ENCODE data around the gene EFR3B.
"Not testable (repeated sequence)": the region's sequence is repeated elsewhere in the genome, so short reads cannot be mapped to it uniquely, and the experiment has no call there.

The EFR3B gene

DNA sequence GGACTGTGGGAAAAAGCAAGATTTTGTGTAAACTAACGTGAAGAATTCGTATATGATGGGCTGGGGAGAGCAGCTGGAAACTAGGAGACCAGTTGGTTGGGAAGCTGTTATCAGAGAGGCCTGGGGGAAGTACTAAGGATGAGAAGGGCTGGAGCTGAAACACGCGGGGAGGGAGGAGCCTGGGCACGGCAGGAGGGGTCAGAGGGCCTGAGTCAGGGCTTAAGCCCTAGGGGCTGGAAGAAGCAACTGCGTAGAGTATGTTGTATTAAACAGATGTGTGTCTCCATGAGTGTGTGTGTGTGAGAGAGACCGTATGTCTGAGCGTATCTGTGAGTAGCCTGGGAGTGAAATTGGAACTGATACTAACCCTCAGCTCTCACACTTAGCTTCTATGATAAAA lies 118.1 kb downstream of the EFR3B start:
- no peak for DNase-seq

DNA sequence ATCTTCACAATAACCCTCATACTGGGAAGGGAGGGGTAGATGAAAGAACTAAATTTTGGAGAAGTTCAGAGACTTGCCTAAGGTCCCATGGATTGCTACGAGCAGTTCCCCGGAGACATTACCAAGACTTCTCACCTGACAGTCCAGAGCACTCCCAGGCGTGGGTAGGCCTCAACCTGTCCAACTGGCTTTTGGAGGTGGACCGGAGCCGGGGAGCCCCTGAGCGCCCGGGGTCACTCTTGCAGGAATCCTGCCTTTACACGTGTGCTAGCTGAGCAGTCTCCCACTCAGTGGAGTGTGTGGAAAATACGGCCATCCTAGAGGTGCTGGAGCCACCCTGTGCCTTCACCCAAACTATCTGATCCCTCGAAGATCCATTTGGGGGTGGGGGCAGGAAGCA lies 118.5 kb downstream of the EFR3B start:
- no peak for DNase-seq

DNA sequence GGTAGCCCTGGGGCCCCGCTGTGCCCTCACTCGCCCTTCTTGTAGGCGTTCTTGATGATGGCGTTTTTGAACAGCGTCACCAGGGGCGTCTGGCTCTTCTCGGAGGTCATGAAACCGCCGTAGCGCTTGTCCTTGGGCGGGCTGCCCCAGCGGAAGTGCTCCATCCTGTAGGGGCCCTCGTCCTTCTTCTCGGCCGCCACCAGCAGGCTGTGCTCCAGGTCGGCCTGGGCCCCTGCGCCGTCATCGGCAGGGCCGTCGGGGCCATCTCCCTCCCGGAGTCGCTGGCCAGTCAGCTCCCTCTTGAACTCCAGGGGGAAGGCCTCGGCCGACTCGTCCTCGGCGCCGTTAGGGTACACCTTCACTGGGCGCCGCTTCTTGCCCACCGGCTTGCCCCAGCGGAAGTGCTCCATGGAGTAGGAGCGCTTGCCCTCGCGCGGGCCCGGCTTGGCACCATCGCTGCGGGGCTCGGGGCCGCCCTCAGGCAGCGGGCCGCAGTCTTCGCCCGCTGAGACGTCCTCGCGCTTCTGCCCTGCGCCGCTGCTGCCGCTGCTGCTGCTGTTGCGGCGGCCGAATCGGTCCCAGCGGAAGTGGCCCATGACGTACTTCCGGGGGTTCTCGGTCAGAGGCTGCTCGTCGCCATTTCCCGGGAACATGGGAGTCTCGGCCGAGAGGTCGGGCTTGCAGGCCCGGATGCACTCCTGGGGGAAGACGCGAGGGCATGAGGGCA lies 119.3 kb downstream of the EFR3B start:
- DNase-seq = no peak

DNA sequence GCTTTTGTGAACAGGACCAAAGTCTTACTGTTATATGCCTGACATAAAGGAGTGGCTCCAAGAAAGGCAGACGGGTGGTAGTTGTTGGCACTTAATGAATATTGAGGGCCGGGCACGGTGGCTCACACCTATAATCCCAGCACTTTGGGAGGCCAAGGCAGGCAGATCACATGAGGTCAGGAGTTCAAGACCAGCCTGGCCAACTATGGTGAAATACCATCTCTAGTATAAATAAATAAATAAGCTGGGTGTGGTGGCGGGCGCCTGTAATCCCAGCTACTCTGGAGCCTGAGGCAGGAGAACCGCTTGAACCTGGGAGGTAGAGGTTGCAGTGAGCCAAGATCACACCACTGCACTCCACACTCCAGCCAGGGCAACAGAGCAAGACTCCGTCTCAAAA lies 120.2 kb downstream of the EFR3B start:
- not testable (repeated sequence) for DNase-seq

DNA sequence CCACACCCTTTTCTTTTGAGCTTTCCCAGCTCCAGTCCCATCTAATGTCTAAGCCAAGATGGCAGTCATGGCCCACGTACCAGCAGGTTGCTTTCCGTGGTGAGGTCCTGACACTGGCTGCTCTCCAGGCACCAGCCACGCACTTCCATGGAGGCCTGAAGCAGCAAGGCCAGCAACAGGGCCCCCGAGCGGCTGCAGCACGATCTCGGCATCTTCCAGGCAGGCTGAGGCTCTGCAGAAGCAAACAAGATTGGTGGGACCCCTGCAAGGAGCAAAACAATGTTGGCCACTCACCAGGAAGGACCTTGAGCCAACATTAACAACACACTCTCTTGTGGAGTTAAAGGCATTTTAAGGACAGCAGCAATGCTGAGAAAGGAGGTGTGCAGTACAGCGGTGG lies 122.7 kb downstream of the EFR3B start:
- DNase-seq = no peak

DNA sequence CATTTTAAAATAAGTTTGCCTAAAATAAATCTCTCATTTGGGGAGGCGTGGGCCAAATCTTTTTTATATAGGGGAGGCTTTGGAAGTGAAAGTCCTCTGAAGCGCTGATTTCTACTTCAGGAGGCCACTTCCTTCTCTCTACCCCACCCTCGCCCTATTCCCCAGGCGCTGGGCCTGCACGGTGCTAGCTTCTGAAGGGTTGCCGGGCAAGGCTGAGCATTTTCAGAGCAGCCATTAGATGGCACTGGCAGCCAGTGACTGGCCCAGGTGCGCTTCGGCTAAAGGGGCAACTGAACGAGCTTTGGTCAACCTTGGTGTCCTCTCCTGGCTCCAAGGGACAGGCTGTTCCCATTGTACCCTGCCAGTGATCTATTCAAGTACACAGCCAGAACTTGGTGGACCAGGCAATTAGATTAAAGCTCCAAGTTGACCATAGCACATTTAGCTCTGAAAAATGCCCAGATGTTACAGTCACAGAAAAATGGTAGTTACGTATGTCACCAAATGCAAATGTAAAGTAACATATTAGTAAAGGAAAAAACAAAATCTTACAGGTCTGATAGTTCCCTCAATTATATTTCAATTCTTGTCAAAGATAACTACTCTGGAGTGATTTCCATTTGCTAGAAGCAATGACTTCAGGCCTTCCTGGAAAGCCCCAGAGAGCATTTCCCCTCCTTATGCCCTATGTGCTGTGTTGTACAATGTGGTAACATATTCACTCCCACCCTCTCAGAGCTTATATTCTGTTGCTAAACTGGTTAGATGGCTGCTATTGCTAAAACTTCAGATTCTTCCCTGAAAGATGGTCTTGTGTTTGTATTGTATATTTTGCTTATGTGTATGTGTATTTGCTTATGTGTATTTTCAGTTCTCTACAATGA lies 124.4 kb downstream of the EFR3B start:
- DNase-seq = peak; percentile 28

DNA sequence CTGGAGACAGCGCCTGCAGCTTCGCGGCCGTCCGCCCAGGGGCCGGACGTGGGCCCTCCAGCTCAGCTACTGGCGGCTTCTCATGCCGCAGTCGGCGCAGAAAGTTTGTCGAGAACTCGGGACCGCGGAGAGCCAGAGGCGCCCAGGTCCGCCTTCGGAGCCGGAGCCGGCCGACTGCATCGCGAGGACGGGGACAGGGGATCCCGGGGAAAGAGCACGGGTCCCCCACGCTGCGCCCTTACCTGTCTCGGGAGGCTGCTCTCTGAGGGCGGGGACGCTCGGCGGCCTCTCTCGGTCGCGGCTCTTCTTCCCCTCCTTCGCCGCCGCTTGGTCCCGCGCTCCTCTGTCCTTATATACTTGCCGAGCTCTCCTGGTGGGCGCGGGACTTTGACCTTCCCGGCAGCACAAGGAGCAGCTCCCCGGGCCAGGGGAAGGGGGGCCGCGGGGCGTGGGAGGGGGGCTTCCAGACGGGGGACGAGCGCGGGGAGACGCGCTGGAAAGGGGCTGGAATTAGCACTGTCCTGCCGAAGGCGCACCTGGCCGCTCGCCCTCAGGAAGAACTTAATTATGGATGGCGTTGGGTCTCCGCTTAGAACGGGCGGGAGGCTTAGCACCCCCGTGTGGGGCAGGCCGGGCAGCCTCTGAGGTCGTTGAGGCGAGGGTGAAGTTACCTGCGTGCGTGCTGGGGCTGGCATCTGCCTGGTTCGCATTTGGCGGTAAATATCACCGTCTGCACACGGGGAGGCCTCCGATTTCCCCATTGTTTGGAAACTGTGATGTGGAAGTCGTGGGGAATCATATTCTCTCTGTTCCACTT lies 126.6 kb downstream of the EFR3B start, which contains the start of gene POMC:
Gene POMC, minus strand, starts transcription at position 325 of the 817 bp plus-strand sequence. CDS start 3,808 bp downstream, outside the sequence.
- peak; percentile 37 for DNase-seq

DNA sequence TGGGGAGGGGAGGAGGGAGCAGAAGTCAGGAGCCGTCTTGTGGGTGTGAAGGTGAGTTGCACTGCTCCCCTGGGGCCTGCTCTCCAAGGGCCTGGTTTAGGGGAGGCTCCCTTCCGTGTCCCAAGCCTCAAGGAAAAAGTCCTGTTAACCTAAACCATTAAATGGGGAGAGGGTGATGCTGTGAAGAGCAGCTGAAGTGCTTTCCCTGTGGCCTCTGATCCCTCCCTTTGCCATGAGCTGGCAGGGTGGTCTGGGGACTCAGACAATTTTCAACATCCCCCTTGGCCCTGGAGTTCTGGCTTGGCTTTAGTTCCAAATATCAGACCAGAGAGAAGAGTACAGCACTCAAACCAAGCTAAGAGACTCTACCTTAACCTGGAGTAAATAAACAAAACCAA lies 127.2 kb downstream of the EFR3B start:
- no peak for DNase-seq

DNA sequence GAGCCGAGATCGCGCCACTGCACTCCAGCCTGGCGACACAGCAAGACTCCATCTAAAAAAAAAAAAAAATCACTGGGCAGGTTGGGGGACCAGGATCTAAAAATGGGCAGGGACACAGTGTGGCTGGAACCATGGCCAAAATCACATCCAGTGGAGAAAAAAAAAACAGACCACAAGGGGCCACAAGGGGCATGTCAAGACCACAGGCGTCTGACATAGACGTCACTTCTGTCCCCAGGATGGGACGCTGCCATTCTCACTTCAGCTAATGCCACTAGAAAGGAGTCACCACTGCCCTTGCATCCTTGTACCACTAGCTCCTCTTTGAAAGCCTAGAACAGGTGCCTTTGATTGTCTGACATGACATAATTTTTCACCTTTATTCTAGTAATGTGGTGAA lies 129.0 kb downstream of the EFR3B start:
- DNase-seq = no peak

DNA sequence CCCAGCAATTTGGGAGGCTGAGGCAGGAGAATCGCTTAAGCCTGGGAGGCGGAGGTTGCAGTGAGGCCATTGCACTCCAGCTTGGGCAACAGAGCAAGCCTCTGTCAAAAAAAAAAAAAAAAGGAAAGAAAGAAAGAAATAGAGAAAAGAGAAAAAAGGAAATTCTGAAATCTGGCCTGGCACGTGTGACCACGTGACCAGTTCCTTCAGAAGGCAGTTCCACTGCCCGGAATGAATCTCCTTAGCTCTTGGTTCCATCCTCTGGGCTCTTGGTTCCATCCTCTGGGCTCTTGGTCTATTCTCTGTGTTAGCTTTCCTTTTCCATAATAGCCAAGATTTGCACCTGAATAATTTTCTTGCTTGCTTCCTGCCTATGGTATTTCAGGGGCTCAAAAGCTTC lies 131.8 kb downstream of the EFR3B start:
- DNase-seq = no peak

DNA sequence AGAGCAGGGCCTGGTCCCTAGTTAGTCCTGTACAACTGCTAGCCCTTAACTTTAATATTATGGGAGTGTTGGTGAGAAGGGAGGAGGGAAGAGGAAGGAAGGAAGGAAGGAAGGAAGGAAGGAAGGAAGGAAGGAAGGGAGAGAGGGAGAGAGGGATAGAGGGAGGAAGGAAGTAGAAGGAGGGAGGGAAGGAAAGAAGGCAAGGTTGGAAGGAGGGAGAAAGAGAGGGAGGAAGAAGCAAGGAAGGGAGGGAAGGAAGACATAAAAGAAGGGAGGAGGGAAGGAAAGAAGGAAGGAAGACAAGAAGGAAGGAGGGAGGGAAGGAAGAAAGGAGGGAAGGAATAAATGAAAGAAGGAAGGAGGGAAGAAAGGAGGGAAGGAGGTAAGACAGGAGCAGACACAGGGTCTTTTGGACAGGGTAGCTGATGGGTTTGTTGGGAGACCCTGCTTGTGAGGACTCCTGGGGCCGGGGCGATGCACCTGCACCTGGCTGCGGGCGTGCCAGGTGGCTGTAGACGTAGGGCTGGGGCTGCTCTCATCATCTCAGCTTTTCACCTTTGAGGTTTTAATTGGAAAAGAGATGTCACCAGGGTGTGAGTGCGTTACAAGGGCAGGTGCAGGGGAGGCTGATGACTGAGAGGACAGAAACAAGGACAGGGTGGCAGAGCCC lies 132.5 kb downstream of the EFR3B start:
- peak; percentile 14 for DNase-seq

DNA sequence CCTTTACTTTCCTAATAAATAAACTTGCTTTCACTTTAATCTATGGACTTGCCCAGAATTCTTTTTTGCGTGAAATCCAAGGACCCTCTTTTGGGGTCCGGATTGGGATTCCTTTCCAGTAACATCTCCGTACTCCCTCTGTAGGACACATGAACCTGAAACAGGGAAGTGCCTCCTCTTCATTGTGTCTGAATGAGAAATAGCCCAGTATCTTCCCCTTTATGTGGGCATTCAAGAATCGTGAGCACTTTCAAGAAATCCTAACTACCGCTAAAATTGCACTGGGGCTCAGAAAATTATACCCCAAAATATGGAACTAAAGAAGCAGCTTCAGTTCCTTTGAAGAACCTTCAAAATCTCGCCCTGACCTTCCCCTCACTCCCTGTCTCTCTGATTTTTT lies 134.3 kb downstream of the EFR3B start:
- DNase-seq = no peak

DNA sequence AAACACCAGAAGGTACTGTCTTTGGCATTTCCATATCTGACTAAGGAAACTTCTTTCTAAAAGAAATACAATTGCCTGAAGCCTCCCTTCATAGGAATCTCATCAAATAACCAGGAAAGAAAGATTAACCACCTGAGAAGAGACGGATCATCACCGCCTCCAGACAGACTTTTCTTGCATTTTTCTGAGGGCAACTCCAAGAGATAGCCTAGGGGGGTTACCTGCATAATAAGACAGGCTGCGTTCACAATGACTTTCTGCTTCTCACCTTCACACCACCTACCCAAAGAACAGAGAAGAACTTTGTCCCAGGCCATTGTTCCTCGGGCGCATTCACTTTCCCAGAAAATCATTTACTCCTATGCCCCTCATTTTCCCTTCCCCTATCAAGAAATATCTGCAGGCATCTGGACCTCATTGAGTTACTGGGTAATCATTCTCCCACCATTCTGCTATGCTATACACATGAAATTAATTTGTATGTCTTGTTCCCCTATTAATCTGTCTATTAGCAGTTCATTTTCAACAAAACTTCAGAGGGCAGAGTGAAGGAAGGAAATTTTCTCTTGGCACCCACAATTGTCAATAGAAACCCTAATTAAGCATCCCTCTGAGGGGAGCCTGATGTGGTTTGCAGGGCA lies 134.8 kb downstream of the EFR3B start:
- DNase-seq = no peak

DNA sequence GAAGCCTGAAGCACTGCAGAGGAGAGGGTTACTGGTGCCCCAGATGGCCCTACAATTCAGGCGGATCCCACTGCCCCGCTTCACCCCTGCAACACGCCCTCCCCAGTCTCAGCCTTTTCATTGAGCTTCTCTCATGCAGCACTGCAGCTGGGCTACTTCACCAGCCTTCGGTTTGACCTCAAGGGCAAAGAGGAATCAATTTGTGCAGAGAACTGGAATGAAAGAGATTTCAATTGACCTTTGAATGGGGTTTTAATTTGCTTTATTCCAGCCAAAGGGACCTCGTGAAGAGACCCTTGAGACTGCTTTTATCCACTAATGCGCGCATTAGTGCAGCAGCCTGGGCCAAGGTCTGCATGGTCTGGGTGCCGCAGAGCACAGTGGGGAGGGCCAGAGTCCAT lies 135.3 kb downstream of the EFR3B start:
- DNase-seq = peak; percentile 9

DNA sequence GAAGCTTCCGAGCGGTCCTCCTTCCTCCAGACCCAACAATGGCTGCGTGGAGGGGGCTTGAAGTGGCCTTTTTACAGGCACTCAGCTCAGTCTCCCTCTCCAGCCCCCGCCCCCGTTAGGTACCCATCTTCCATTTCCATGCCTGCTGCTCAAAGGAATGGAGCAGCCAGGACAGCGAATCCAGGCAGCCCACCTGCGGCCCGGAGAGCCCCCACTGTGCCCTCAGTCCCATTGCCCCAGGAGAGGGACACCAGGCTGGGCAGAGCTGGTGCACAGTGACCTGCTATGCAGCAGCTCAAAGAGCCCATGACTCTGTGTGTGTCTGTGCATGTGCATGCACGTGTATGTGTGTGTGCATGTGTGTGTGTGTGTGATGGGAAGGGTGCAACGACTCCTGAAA lies 137.1 kb downstream of the EFR3B start:
- DNase-seq = no peak

DNA sequence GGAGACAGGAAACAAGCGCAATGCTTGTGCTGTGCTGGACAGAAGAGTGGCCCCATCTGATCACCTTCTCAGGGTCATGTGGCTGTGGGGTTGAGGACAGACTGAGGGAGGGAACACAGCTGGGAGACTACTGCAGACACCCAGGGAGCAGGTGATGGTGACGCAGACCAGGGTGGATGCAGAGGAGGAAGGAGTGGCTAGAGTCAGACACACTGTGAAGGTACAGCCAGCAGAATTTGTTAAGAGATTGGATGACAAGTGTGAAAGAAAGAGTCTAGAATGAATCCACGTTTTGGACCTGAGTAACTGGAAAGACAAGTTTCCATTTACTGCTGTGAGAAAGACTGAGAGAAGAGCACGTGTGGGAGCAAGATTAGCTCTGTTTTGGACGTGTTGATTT lies 142.4 kb downstream of the EFR3B start:
- no peak for DNase-seq

DNA sequence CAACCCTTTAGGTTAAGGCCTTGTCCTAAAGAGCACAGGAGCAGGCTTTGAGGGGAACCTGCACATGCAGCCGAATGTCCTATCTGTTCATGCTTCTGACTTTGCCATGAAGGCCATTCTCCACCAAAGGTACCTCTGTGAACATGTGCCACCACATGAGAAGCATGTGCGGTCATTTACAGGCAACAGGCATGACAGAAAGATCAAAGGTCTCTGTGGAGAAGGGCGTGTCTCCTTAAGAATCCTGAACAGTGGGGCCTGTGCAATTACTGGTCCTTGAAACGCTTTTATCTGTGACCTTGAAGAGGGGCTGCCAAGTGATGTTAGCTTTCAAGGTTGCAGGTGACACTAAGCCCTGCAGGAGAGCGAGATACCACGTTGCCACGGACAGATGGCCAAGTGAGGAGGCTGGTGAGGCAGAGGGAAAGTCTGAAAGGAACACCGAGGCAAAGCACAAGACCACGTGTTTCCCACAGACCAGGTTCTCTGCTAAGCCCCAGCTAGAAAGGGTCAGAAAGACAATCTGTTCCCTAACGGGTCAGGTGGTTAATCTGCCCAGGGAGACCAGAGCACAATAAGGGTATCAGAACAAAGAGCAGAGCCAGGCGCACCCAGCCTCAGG lies 146.0 kb downstream of the EFR3B start:
- DNase-seq = no peak

DNA sequence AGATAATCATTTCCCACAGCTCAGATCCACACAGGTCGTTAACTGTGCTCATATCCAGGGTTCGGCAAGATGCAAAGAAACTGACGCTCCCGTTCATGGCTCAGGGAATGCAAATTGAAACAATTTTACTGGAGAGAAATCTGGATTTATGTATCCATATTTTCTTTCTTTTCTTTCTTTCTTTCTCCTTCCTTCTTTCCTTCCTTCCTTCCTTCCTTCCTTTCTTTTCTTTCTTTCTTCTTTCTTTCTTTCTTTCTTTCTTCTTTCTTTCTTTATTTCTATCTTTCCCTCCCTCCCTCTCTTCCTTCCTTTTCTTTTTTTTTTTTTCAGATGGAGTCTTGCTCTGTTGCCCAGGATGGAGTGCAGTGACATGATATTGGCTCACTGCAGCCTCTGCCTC lies 146.5 kb downstream of the EFR3B start:
- no peak for DNase-seq

DNA sequence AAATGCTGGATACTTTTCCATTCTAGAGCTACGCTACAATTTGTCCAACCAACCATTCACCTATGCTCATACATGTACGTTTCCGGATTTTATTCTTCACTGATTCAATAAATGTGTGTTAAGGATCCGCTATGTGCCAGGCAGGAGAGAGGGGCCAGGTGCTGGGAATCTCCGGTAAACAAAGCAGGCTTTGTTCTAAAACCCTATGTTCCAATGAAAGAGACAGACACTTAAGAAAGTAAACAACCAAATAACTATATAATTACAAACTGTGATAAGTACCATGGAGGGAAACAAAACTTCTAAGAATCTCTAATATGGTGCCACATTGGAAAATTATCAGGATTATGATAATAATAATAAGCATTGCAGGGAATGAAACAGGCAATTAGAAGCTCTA lies 148.7 kb downstream of the EFR3B start:
- DNase-seq = peak; percentile 79

DNA sequence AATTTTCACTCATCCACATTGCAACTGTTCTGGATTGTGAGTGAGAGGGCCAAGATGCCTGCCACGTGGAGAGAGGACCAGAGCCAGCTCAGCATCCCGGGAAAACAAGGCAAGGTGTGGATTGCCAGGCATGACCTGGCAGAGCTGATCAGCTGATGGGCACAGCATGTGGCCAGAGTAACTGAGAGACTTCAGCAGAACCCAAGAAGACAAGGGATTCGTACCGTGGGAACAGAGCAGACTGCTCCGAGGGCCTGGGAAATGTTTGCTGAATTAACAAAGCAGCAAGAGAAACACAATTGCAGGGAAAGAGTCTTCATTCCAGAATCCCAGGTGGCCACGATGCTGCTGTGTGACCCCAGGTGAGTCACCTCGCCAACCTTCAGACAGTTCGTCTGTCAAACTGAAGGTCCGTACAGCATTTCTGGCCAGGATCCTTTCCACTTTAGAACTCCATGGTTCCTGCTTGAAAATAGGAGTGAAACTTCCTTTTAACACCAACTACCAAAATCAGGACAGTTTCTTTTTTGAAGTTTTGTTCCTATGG lies 152.8 kb downstream of the EFR3B start:
- DNase-seq = no peak
